Thoracic aorta (tissue), 2 donors: ENCODE data around the gene EZH2. TPM values are rescaled to one million over a fixed set of nuclear protein-coding genes. Genes with fewer than 3 reads are reported as not detected.

ENCODE experiments used
- ATAC-seq: fragments of 150-250 bp; one replicate; pipeline ENCODE4 v1.8.0; 2017; ENCODE audit warnings: low read depth; ENCODE audit not compliant: insufficient number of reproducible peaks, low FRiP score
- DNase-seq: peaks from one replicate; pipeline ENCODE4 v3.0.0-alpha.2; 2020; ENCODE audit warnings: low spot score
- H3K27ac ChIP-seq, 2 donors: fragments of 200-600 bp; sonication (generic); 1 replicate in 1 of 2; 2 replicates in 1 of 2; pipeline ENCODE4 v1.5.1; 2016; ENCODE audit warnings: mild to moderate bottlenecking in 2 of 2, moderate library complexity in 2 of 2
- H3K27me3 ChIP-seq: fragments of 200-600 bp; sonication (generic); replicated peaks from 2 replicates; pipeline ENCODE4 v1.6.0; 2016; ENCODE audit warnings: mild to moderate bottlenecking; ENCODE audit not compliant: insufficient read depth
- H3K36me3 ChIP-seq: fragments of 200-600 bp; sonication (generic); one replicate; pipeline ENCODE4 v1.5.1; 2016
- H3K4me1 ChIP-seq, 2 donors: fragments of 200-600 bp; sonication (generic); 1 replicate in 1 of 2; 2 replicates in 1 of 2; pipeline versions ENCODE4 v1.5.1 to v1.6.0; 2016; ENCODE audit warnings: low read depth in 2 of 2, mild to moderate bottlenecking in 1 of 2; ENCODE audit not compliant: control insufficient read depth in 1 of 2
- H3K4me3 ChIP-seq: fragments of 200-600 bp; sonication (generic); 2 replicates; pipeline ENCODE4 v1.5.1; 2016; ENCODE audit warnings: mild to moderate bottlenecking
- H3K9me3 ChIP-seq: fragments of 200-600 bp; sonication (generic); 2 replicates; pipeline ENCODE4 v1.5.1; 2016
- total RNA-seq, 2 donors: library from RNA; depleted of rRNA; stranded (reverse); fragments of >200 nt; gene quantifications; one replicate each; pipeline versions ENCODE4 v1.1.0 to v1.2.3, GENCODE V29; 2016
- TF ChIP-seq, protein P1 (sequence below): fragments of 200-600 bp; sonication (generic); IDR thresholded peaks from one replicate; pipeline ENCODE4 v1.5.1; 2019; ENCODE audit warnings: antibody characterized with exemption

Gene EZH2
- total RNA-seq, 2 donors from 2014 or later: 2.4 TPM; not detected in 1

DNA sequence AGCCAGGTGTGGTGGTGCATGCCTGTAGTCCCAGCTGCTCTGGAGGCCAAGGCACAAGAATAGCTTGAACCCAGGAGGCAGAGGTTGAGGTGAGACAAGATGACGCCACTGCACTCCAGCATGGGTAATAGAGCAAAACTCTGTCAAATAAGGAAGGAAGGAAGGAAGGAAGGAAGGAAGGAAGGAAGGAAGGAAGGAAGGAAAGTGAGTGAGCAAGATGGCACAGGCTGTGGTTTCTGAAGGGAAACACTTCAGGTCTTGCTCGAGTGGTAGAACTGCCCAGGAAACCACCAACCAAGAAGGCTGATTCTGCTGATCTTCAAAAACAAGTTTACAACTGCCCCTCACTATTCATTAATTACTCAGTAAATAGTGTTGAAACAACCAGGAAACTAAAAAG lies 45.2 kb downstream of the EZH2 start:
- no peak for ATAC-seq
- Histone ChIP-seq H3K4me1 (no peaks in the 10 kb centered on the region), H3K27me3 (no peaks in the 10 kb centered on the region), H3K27ac (no peak overlapping the region), H3K36me3 (no peaks in the 10 kb centered on the region), H3K4me3 (no peak overlapping the region), H3K9me3 (no peaks in the 10 kb centered on the region)
- DNase-seq: no peak
- TF ChIP-seq, protein P1, sequence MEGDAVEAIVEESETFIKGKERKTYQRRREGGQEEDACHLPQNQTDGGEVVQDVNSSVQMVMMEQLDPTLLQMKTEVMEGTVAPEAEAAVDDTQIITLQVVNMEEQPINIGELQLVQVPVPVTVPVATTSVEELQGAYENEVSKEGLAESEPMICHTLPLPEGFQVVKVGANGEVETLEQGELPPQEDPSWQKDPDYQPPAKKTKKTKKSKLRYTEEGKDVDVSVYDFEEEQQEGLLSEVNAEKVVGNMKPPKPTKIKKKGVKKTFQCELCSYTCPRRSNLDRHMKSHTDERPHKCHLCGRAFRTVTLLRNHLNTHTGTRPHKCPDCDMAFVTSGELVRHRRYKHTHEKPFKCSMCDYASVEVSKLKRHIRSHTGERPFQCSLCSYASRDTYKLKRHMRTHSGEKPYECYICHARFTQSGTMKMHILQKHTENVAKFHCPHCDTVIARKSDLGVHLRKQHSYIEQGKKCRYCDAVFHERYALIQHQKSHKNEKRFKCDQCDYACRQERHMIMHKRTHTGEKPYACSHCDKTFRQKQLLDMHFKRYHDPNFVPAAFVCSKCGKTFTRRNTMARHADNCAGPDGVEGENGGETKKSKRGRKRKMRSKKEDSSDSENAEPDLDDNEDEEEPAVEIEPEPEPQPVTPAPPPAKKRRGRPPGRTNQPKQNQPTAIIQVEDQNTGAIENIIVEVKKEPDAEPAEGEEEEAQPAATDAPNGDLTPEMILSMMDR: no peak

DNA sequence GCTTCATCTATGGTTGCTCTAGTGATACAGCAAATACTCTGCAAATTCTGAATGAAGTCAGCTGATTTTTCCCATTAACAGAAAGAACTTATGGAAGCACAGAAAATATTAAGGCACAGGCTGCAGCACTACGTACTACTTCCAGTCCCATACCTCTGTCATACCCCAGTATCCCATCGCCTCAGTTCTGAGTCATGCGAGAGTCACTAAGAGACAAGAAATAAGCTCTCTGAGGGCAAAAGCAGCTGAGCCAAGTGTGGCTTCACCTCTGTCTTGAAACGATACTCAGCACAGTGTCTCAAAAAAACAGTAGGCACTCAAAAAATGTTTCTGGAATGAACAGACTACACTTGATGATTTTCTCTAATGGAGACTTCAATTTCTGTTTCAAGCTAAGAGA lies 48.2 kb downstream of the EZH2 start:
- Histone ChIP-seq H3K9me3 (no peaks in the 10 kb centered on the region), H3K36me3 (no peaks in the 10 kb centered on the region), H3K4me1 (no peaks in the 10 kb centered on the region), H3K27me3 (no peaks in the 10 kb centered on the region), H3K4me3 (no peak overlapping the region), H3K27ac (no peak overlapping the region)
- ATAC-seq (no peak), DNase-seq (no peak)
- TF ChIP-seq, protein P1: no peak

DNA sequence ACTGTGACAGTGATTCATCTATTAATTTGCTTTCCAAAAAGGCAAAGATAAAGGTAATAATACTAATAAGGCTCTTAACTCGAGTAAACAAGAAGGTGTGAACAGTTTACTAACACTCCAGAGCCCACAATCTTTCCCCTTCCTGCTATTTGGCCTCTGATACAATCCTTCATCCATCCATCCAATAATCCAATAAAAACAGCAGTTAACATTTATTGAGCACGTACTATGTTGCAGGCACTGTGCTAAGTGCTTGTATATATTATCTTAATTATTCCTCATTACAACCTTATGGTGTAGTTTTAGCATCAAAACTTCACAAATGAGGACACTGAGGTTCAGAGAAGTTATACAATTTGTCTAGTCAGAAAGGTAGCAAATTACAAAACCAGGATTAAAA lies 49.5 kb downstream of the EZH2 start:
- Histone ChIP-seq H3K9me3 (no peaks in the 10 kb centered on the region), H3K4me1 (no peaks in the 10 kb centered on the region), H3K36me3 (no peaks in the 10 kb centered on the region), H3K4me3 (no peak overlapping the region), H3K27ac (no peak overlapping the region), H3K27me3 (no peaks in the 10 kb centered on the region)
- ATAC-seq (no peak), DNase-seq (no peak)
- TF ChIP-seq, protein P1: no peak

DNA sequence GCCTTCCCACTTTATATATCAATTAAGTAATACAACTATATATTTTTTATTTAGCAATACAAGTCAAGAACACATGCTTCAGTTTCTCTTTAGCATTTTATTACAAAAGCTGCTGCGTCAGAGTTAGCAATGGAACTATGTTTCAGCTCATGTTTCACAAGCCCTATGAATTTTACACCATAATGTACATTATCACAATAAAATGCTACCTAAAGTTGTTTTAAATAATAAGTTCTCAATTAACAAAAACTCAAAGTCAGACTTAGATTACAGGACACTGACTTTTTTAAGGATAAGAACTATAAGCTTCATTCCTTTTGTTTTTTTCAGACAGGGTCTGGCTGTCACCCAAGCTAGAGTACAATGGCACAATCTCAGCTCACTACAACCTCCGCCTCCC lies 52.3 kb downstream of the EZH2 start:
- DNase-seq (no peak), ATAC-seq (no peak)
- Histone ChIP-seq H3K27me3 (no peaks in the 10 kb centered on the region), H3K9me3 (no peaks in the 10 kb centered on the region), H3K4me3 (no peak overlapping the region), H3K36me3 (no peaks in the 10 kb centered on the region), H3K27ac (no peak overlapping the region), H3K4me1 (no peaks in the 10 kb centered on the region)
- TF ChIP-seq, protein P1: no peak

DNA sequence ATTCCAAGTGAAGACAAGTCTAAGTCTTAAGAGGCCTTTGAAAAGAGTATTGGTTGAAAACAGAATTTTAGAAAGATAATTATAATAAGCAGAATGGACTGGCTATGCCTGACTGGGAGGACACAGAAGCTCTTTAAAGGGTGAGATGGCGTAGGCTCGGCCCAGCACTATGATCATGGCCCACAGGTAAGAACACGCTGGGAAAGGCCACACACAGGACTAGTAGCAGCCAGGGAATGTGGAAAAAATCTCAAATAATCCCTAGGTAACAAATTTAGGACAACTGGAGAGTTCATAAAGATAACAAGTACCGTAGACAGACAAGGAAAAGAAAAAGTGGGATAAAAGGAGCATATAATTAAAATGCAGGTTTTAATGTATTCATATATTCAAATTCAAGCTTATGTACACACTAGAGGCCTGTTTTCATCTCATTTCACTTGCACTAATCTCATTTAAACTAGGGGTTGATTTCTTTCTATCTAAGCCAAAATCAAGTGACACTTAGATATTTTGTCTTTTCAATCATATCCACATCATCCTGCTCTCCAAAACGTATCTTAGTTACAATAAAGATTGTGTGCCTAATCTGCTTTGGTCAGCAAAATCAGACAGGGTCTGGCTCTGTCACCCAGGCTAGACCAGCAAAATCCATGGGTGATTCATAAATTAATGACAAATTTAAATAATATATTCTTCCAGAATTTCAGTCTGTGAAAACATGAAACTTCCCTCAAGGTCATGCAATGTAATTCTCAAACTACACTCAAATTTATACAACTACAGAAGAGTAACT lies 53.0 kb downstream of the EZH2 start:
- Histone ChIP-seq H3K36me3 (no peaks in the 10 kb centered on the region), H3K4me1 (no peaks in the 10 kb centered on the region), H3K27ac (no peak overlapping the region), H3K27me3 (no peaks in the 10 kb centered on the region), H3K4me3 (no peak overlapping the region), H3K9me3 (no peaks in the 10 kb centered on the region)
- ATAC-seq (no peak), DNase-seq (no peak)
- TF ChIP-seq, protein P1: no peak
